Left kidney (tissue), 2 donors: Measurements from ENCODE around the gene SYTL3. TPM values are rescaled to one million over a fixed set of nuclear protein-coding genes. Genes with fewer than 3 reads are reported as not detected.
"Not testable (repeated sequence)": the region's sequence is repeated elsewhere in the genome, so short reads cannot be mapped to it uniquely, and the experiment has no call there.

Source experiments
- DNase-seq: peaks from one replicate; pipeline ENCODE4 v3.0.0-alpha.2; 2013
- polyA plus RNA-seq: library from polyadenylated mRNA; unstranded; fragments of 120-200 nt; gene quantifications from one replicate; pipeline ENCODE4 v1.2.1, GENCODE V29; 2013; ENCODE audit not compliant: insufficient read length

SYTL3 gene
- polyA plus RNA-seq, 1 donor = 3.4 TPM

- no peak for DNase-seq
Measured at GRCh38 chr6:158639056-158639455, 10.8 kb upstream of the SYTL3 start.

GRCh38 chr6:158640519-158640918, 9.3 kb upstream of the SYTL3 start:
- no peak for DNase-seq

- no peak for DNase-seq
Measured at GRCh38 chr6:158642097-158642601, 7.7 kb upstream of the SYTL3 start.

GRCh38 chr6:158643836-158644230, 6.0 kb upstream of the SYTL3 start:
- DNase-seq = no peak

GRCh38 chr6:158644231-158645063, 5.4 kb upstream of the SYTL3 start, which contains the start of gene DYNLT1:
Gene DYNLT1 (minus strand): TSS chr6:158644743. CDS start chr6:158644708, 35 bp downstream.
- peak; percentile 94 for DNase-seq

GRCh38 chr6:158645064-158646022, 4.5 kb upstream of the SYTL3 start:
- DNase-seq = no peak

- no peak for DNase-seq
Measured at GRCh38 chr6:158646023-158646910, 3.6 kb upstream of the SYTL3 start.

- no peak for DNase-seq
Measured at GRCh38 chr6:158647501-158647900, 2.4 kb upstream of the SYTL3 start.

GRCh38 chr6:158648682-158649131, 1.1 kb upstream of the SYTL3 start:
- no peak for DNase-seq

- not testable (repeated sequence) for DNase-seq
Measured at GRCh38 chr6:158651981-158652737, 2.3 kb downstream of the SYTL3 start.

GRCh38 chr6:158653577-158654354, 3.9 kb downstream of the SYTL3 start:
- no peak for DNase-seq

- DNase-seq = no peak
Measured at GRCh38 chr6:158654498-158654897, 4.6 kb downstream of the SYTL3 start.

GRCh38 chr6:158654960-158655489, 5.2 kb downstream of the SYTL3 start:
- no peak for DNase-seq

GRCh38 chr6:158655569-158656450, 6.0 kb downstream of the SYTL3 start:
- no peak for DNase-seq

GRCh38 chr6:158656986-158657385, 7.1 kb downstream of the SYTL3 start:
- DNase-seq = not testable (repeated sequence)

- no peak for DNase-seq
Measured at GRCh38 chr6:158660333-158660754, 10.5 kb downstream of the SYTL3 start.

GRCh38 chr6:158661156-158661685, 11.4 kb downstream of the SYTL3 start:
- DNase-seq = no peak

GRCh38 chr6:158662607-158662953, 12.7 kb downstream of the SYTL3 start:
- DNase-seq = no peak
